Measurements from ENCODE around the gene PADI4. TPM values are rescaled to one million over a fixed set of nuclear protein-coding genes. Genes with fewer than 3 reads are reported as not detected.

Gene PADI4
- total and polyA plus RNA-seq, 2 of the 8 experiments (the other 6 are each of a cell fraction or from before 2014, with no cell fraction given): 0.29 TPM; not detected in 1

DNA sequence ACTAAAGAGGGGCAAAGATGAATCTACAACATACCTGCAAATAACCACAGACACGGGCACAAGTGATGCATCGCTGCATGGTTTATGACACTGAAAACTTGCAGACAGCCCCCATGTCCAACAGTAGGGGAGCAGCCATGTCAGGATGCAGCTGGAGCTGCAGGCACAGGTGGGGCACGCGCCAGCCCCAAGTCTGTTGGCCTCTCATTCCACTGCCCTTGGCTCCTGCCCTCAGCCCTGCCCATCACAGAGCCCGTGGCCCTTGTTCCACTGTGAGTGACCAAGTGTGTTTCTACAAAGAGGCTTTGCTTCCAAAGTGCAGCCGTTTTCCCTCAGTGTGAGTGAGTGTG is 3.2 kb upstream of the PADI4 start:
- no peak overlapping the region for H3K14ac ChIP-seq (ENCODE audit: insufficient read length)
- no peak overlapping the region for H2AK5ac ChIP-seq (ENCODE audit: low read depth, low read length)
- no peak overlapping the region for H3K4me3 ChIP-seq (ENCODE audit: extremely low read depth in 1 of 4, insufficient read depth in 2 of 4, low read depth in 3 of 4, low read length in 4 of 4)
- H3K23me2 ChIP-seq (ENCODE audit: low read depth, low read length): no peaks in the 10 kb centered on the region
- 80% methylated on average over 6 of the region's 6 CpGs; no CpG with 5 or more reads in 1 of the 2 experiments for WGBS, 2 experiments (ENCODE audit: extremely low coverage in 1 of 2, insufficient coverage in 1 of 2, insufficient read length in 1 of 2, insufficient replicate concordance in 2 of 2, low coverage in 1 of 2, low lambda C conversion rate in 2 of 2, missing lambda C conversion rate in 1 of 2)
- 0 out of 2 replicates have a peak overlapping the region, but pooled peaks have one; percentile 9 for H2BK5ac ChIP-seq (ENCODE audit: low read depth, low read length)
- H3K79me2 ChIP-seq (ENCODE audit: control insufficient read depth in 1 of 2, insufficient read depth in 2 of 2, low read length in 2 of 2): no peaks in the 10 kb centered on the region
- no peak for TF ChIP-seq KDM1A (IDR thresholded peaks at IDR 0.05; ENCODE audit: borderline replicate concordance, low read length)
- TF ChIP-seq SRF (IDR thresholded peaks at IDR 0.05; ENCODE audit: low read depth, low read length): no peak
- TF ChIP-seq HDAC2 (IDR thresholded peaks at IDR 0.05; ENCODE audit: borderline replicate concordance in 1 of 2, low read depth in 2 of 2, low read length in 2 of 2): no peak
- no peak for TF ChIP-seq RXRA (IDR thresholded peaks at IDR 0.05; ENCODE audit: insufficient read depth, low read depth, low read length)
- no peak for TF ChIP-seq CHD1 (IDR thresholded peaks at IDR 0.05; ENCODE audit: low read depth, low read length)
- no peak for TF ChIP-seq GTF2F1 (IDR thresholded peaks at IDR 0.05; ENCODE audit: borderline replicate concordance, low read depth, low read length)
- no peak overlapping the region for H3K4me2 ChIP-seq (ENCODE audit: insufficient read depth in 1 of 2, low read depth in 2 of 2, low read length in 2 of 2)
- FAIRE-seq: no peak
- no peak overlapping the region for H3K27ac ChIP-seq (ENCODE audit: low read depth, low read length)
- H4K5ac ChIP-seq (ENCODE audit: insufficient read length, low read depth, low read length): no peak overlapping the region
- H4K20me1 ChIP-seq (replicated peaks in 1 of 2; ENCODE audit: control insufficient read depth in 1 of 2, insufficient read depth in 2 of 2, low read length in 2 of 2): no peaks in the 10 kb centered on the region
- no peak overlapping the region for H2BK12ac ChIP-seq (ENCODE audit: low read depth, low read length)
- 0 out of 2 replicates have a peak overlapping the region, but pooled peaks have one; percentile 29 for H2AFZ ChIP-seq (ENCODE audit: low read length)
- H3K56ac ChIP-seq (replicated peaks; ENCODE audit: insufficient read length, low read depth, low read length): no peak overlapping the region
- no peak overlapping the region for H3K9ac ChIP-seq (replicated peaks in 1 of 4; ENCODE audit: extremely low read depth in 1 of 4, low read depth in 3 of 4, low read length in 3 of 4)
- H4K91ac ChIP-seq (replicated peaks; ENCODE audit: insufficient read length, low read length): no peak overlapping the region
- no peaks in the 10 kb centered on the region for H3K79me1 ChIP-seq (ENCODE audit: low read depth, low read length)
- ChIA-PET CTCF (ENCODE audit: partially characterized antibody) (interaction anchor here (0.7 to 1.7 kb wide), 4 partner anchors 32 to 179 kb away, joined by 3 read pairs; no protein-coding TSS in a partner anchor), POLR2A (ENCODE audit: partially characterized antibody) (no interaction called here)
- no peak overlapping the region for H3K23ac ChIP-seq (ENCODE audit: insufficient read length)
- no peaks in the 10 kb centered on the region for H3K36me3 ChIP-seq (ENCODE audit: control insufficient read depth in 2 of 4, insufficient read depth in 4 of 4, low read length in 3 of 4)
- H3K4ac ChIP-seq (replicated peaks; ENCODE audit: insufficient read length, low read depth, low read length): no peak overlapping the region
- 0 out of 2 replicates have a peak overlapping the region, but pooled peaks have one; percentile 7 for H4K8ac ChIP-seq (ENCODE audit: extremely low read depth, insufficient read depth, low read length)
- H3K9me3 ChIP-seq (ENCODE audit: insufficient read depth in 2 of 2, low read depth in 1 of 2, low read length in 1 of 2): peaks cover 15 to 17% of the 10 kb centered on the region in 2 experiments
- H2BK20ac ChIP-seq (ENCODE audit: low read length): no peak overlapping the region
- H3K27me3 ChIP-seq (replicated peaks in 1 of 4; ENCODE audit: control insufficient read depth in 3 of 4, extremely low read depth in 1 of 4, insufficient read depth in 3 of 4, low read length in 3 of 4): no peaks in the 10 kb centered on the region
- DNase-seq (ENCODE audit: low read depth in 1 of 2, low spot score in 2 of 2): no peak
- no peak overlapping the region for H2BK120ac ChIP-seq (replicated peaks; ENCODE audit: low read depth, low read length)
- no peak overlapping the region for H2BK15ac ChIP-seq (ENCODE audit: low read length)
- H3K18ac ChIP-seq (ENCODE audit: extremely low read depth, low read length): no peak overlapping the region
- H3K4me1 ChIP-seq (replicated peaks in 1 of 4; ENCODE audit: control insufficient read depth in 3 of 4, insufficient read depth in 4 of 4, low read length in 3 of 4): peaks cover 5 to 12% (median 8%) of the 10 kb centered on the region in 4 experiments

Data from H1 (cell line).